ENCODE data around the gene REPIN1. TPM values are rescaled to one million over a fixed set of nuclear protein-coding genes. Genes with fewer than 3 reads are reported as not detected.

REPIN1 gene
- total RNA-seq, 4 donors from 2014 or later = 182 to 414 (median 247) TPM

DNA sequence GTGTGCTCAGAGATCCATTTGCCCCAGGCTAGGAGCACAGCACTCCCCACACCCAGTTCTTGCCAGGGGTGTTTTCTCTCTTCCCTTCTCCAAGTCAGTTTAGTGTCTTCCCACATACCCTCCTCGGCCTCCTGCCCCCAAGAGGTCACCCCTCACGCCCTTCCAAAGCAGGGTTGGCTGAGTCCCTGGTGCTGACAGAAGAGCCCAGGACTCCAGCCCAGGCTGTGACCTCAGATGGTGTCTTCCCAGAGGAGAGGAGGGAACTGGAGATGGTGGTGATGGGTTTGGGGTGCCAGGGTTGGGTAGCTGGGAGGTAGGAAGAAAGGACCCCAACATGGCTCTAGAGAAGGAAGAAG lies 30.3 kb downstream of the REPIN1 start:
- H3K9me3 ChIP-seq = no peaks in the 10 kb centered on the region
- TF ChIP-seq EP300 (IDR thresholded peaks at IDR 0.05; ENCODE audit: low read depth) (no peak), POLR2AphosphoS5 (IDR thresholded peaks at IDR 0.05) (no peak), POLR2A (IDR thresholded peaks at IDR 0.05) (no peak)
- TF ChIP-seq, protein P1, sequence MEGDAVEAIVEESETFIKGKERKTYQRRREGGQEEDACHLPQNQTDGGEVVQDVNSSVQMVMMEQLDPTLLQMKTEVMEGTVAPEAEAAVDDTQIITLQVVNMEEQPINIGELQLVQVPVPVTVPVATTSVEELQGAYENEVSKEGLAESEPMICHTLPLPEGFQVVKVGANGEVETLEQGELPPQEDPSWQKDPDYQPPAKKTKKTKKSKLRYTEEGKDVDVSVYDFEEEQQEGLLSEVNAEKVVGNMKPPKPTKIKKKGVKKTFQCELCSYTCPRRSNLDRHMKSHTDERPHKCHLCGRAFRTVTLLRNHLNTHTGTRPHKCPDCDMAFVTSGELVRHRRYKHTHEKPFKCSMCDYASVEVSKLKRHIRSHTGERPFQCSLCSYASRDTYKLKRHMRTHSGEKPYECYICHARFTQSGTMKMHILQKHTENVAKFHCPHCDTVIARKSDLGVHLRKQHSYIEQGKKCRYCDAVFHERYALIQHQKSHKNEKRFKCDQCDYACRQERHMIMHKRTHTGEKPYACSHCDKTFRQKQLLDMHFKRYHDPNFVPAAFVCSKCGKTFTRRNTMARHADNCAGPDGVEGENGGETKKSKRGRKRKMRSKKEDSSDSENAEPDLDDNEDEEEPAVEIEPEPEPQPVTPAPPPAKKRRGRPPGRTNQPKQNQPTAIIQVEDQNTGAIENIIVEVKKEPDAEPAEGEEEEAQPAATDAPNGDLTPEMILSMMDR (IDR thresholded peaks at IDR 0.05) = no peak
- no peak overlapping the region for H3K4me3 ChIP-seq
- in situ Hi-C loops (cut with MboI; ENCODE audit: low pct_ligation_motif_present in 1 of 4, low pct_unique_long_range_greater_than_20kb in 1 of 4, low sequenced_read_pairs in 3 of 4) = no loop called here
- DNase-seq = no peak
- WGBS, 2 donors (ENCODE audit: low coverage in 1 of 2) = 83% methylated on average over 2 of the region's 2 CpGs; no CpG with 5 or more reads in 1 of the 2 donors
- H3K27me3 ChIP-seq = no peaks in the 10 kb centered on the region
- H3K27ac ChIP-seq = no peak overlapping the region
- intact Hi-C loops (cut with DNase I; ENCODE audit: low total_unique reads) = no loop called here
- no peaks in the 10 kb centered on the region for H3K36me3 ChIP-seq
- H3K4me1 ChIP-seq = peaks cover 3 to 32% (median 19%) of the 10 kb centered on the region in 4 donors

- peaks cover 8 to 32% (median 22%) of the 10 kb centered on the region in 4 donors for H3K4me1 ChIP-seq
- no peak overlapping the region for H3K4me3 ChIP-seq
- H3K9me3 ChIP-seq = no peaks in the 10 kb centered on the region
- H3K27ac ChIP-seq = no peak overlapping the region
- WGBS, 2 donors (ENCODE audit: low coverage in 1 of 2) = 86 to 90% methylated on average over 2 to 15 of the region's 15 CpGs
- TF ChIP-seq, protein P1 (IDR thresholded peaks at IDR 0.05) = no peak
- TF ChIP-seq POLR2AphosphoS5 (IDR thresholded peaks at IDR 0.05) = no peak
- peak; percentile 4 for DNase-seq
- in situ Hi-C loops (cut with MboI; ENCODE audit: low pct_ligation_motif_present in 1 of 4, low pct_unique_long_range_greater_than_20kb in 1 of 4, low sequenced_read_pairs in 3 of 4) (loop anchor here in 3 of 4 donors (25.0 kb wide), 1 partner anchor 87 kb away; the partner anchor contains the start of genes ACTR3C (in 3 of the 3) and LRRC61 (in 3 of the 3)), intact Hi-C loops (cut with DNase I; ENCODE audit: low total_unique reads) (no loop called here)
- H3K27me3 ChIP-seq = no peaks in the 10 kb centered on the region
- H3K36me3 ChIP-seq = no peaks in the 10 kb centered on the region
These were observed 30.9 kb downstream of the REPIN1 start for GRCh38 chr7:150399421-150400007.

DNA sequence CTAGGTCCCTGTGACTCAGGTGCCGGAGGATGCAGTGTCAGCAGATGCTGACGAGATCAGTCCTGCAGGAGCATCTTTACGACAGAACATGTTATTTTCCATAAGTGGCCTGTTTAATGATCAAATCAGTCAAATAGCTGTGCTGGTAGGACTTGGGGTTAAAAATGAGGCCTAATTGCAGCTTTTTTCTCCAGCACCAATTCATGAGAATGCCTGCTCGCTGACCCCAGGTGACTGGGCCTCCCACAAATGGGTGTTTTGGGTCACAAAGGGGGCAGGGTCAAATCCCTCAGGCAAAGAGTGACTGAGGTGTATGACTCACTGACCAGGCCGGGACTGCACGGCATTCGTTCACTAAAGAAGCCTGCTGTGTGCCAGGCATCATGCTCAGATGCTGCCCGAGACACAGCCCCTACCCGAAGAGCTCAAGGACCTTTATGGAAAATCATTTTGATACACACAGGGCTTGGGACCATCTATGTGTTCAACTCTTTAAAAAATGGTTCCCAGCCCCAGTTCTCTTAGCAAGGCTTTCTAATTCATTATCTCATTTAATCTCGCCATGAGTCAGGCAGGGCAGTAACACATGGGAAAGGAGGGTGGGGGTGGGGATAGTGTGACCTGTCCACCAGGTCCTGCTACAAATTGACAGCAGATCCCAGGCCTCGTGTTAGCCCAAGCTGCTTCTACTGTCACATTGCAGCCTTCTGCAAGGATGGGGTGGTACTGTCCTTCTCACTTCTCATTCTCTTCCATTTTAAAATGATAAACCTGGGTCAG lies 31.6 kb downstream of the REPIN1 start:
- DNase-seq = no peak
- Histone ChIP-seq H3K9me3 (no peaks in the 10 kb centered on the region), H3K27me3 (no peaks in the 10 kb centered on the region), H3K4me3 (no peak overlapping the region), H3K4me1 (peaks cover 8 to 30% (median 26%) of the 10 kb centered on the region in 4 donors), H3K36me3 (no peaks in the 10 kb centered on the region), H3K27ac (no peak overlapping the region)
- 41 to 82% methylated on average over 2 to 11 of the region's 11 CpGs for WGBS, 2 donors (ENCODE audit: low coverage in 1 of 2)
- intact Hi-C loops (cut with DNase I; ENCODE audit: low total_unique reads) (no loop called here), in situ Hi-C loops (cut with MboI; ENCODE audit: low pct_ligation_motif_present in 1 of 4, low pct_unique_long_range_greater_than_20kb in 1 of 4, low sequenced_read_pairs in 3 of 4) (loop anchor here in 3 of 4 donors (25.0 kb wide), 1 partner anchor 88 kb away; the partner anchor contains the start of genes ACTR3C (in 3 of the 3) and LRRC61 (in 3 of the 3))
- TF ChIP-seq POLR2AphosphoS5 (IDR thresholded peaks at IDR 0.05) (no peak), POLR2A (IDR thresholded peaks at IDR 0.05) (no peak), EP300 (IDR thresholded peaks at IDR 0.05; ENCODE audit: low read depth) (no peak)
- TF ChIP-seq, protein P1 (IDR thresholded peaks at IDR 0.05) = no peak

GRCh38 chr7:150400788-150401423 lies 32.3 kb downstream of the REPIN1 start:
- no peak for TF ChIP-seq POLR2AphosphoS5 (IDR thresholded peaks at IDR 0.05)
- no peak for TF ChIP-seq EP300 (IDR thresholded peaks at IDR 0.05; ENCODE audit: low read depth)
- TF ChIP-seq, protein P1 (IDR thresholded peaks at IDR 0.05) = no peak
- TF ChIP-seq POLR2A (IDR thresholded peaks at IDR 0.05) = no peak
- Histone ChIP-seq H3K27ac (no peak overlapping the region), H3K36me3 (no peaks in the 10 kb centered on the region), H3K9me3 (no peaks in the 10 kb centered on the region), H3K27me3 (no peaks in the 10 kb centered on the region), H3K4me3 (no peak overlapping the region), H3K4me1 (peaks cover 8 to 30% (median 26%) of the 10 kb centered on the region in 4 donors)
- peak; percentile 6 for DNase-seq
- intact Hi-C loops (cut with DNase I; ENCODE audit: low total_unique reads) = no loop called here
- in situ Hi-C loops (cut with MboI; ENCODE audit: low pct_ligation_motif_present in 1 of 4, low pct_unique_long_range_greater_than_20kb in 1 of 4, low sequenced_read_pairs in 3 of 4) = loop anchor here in 3 of 4 donors (25.0 kb wide), 1 partner anchor 89 kb away; the partner anchor contains the start of genes ACTR3C (in 3 of the 3) and LRRC61 (in 3 of the 3)
- WGBS, 2 donors (ENCODE audit: low coverage in 1 of 2) = 79% methylated on average over 15 of the region's 15 CpGs; no CpG with 5 or more reads in 1 of the 2 donors
